Neuronal stem cell (in vitro differentiated cells): ENCODE results near the gene TTC16.

Experiments used
- DNase-seq: peaks from one replicate; pipeline ENCODE4 v3.0.0-alpha.2; 2013; ENCODE audit warnings: low spot score
- H2AFZ ChIP-seq: one replicate; pipeline ENCODE4 v1.6.1; 2013; ENCODE audit warnings: mild to moderate bottlenecking, low read length, inconsistent platforms
- H2AK5ac ChIP-seq: 2 replicates; pipeline ENCODE4 v1.6.1; 2013; ENCODE audit warnings: low read depth, mild to moderate bottlenecking, inconsistent platforms, low read length, moderate library complexity, mixed read lengths
- H2BK120ac ChIP-seq: 2 replicates; pipeline ENCODE4 v1.6.1; 2013; ENCODE audit warnings: low read depth, mild to moderate bottlenecking, inconsistent platforms, low read length, moderate library complexity, mixed read lengths
- H2BK12ac ChIP-seq: one replicate; pipeline ENCODE4 v1.6.1; 2013; ENCODE audit warnings: low read length, inconsistent platforms
- H2BK15ac ChIP-seq: 2 replicates; pipeline ENCODE4 v1.6.1; 2013; ENCODE audit warnings: mild to moderate bottlenecking, low read length, inconsistent platforms, mixed read lengths
- H2BK5ac ChIP-seq: one replicate; pipeline ENCODE4 v1.6.1; 2013; ENCODE audit warnings: inconsistent platforms, mild to moderate bottlenecking, low read length, moderate library complexity
- H3K14ac ChIP-seq: one replicate; pipeline ENCODE4 v1.6.1; 2013; ENCODE audit warnings: low read length, inconsistent platforms
- H3K18ac ChIP-seq: 2 replicates; pipeline ENCODE4 v1.6.1; 2013; ENCODE audit warnings: low read length, inconsistent platforms
- H3K23ac ChIP-seq: 2 replicates; pipeline ENCODE4 v1.6.1; 2013; ENCODE audit warnings: low read depth, mild to moderate bottlenecking, mixed read lengths, low read length, inconsistent platforms; ENCODE audit not compliant: poor library complexity
- H3K27ac ChIP-seq: replicated peaks from 3 replicates; pipeline ENCODE4 v1.5.1; 2013; ENCODE audit warnings: low read length, inconsistent platforms
- H3K27me3 ChIP-seq, 3 experiments: 2 replicates each; pipeline ENCODE4 v1.6.1; 2013; ENCODE audit warnings: low read length in 3 of 3, mild to moderate bottlenecking in 2 of 3, inconsistent platforms in 1 of 3, low read depth in 1 of 3, mixed read lengths in 1 of 3, moderate library complexity in 1 of 3; ENCODE audit not compliant: control insufficient read depth in 3 of 3, insufficient read depth in 3 of 3
- H3K36me3 ChIP-seq, 2 donors: replicated peaks in 1 of 2; 2 replicates each; pipeline ENCODE4 v1.6.1; 2013; ENCODE audit warnings: low read length in 2 of 2; ENCODE audit not compliant: control insufficient read depth in 2 of 2, insufficient read depth in 2 of 2
- H3K4ac ChIP-seq: 2 replicates; pipeline ENCODE4 v1.6.1; 2013; ENCODE audit warnings: inconsistent platforms, mild to moderate bottlenecking, low read length, moderate library complexity
- H3K4me1 ChIP-seq, 2 donors: 1 replicate in 1 of 2; 2 replicates in 1 of 2; pipeline ENCODE4 v1.6.1; 2013; ENCODE audit warnings: low read length in 2 of 2, low read depth in 1 of 2; ENCODE audit not compliant: control insufficient read depth in 2 of 2, insufficient read depth in 1 of 2
- H3K4me2 ChIP-seq: one replicate; pipeline ENCODE4 v1.6.1; 2013; ENCODE audit warnings: mild to moderate bottlenecking, low read length, inconsistent platforms; ENCODE audit not compliant: insufficient read depth, poor library complexity, severe bottlenecking
- H3K4me3 ChIP-seq, 2 donors: 2 replicates each; pipeline ENCODE4 v1.5.1; 2013; ENCODE audit warnings: low read length in 2 of 2, mild to moderate bottlenecking in 2 of 2, inconsistent platforms in 1 of 2, moderate library complexity in 1 of 2
- H3K79me1 ChIP-seq: one replicate; pipeline ENCODE4 v1.6.1; 2013; ENCODE audit warnings: low read depth, mild to moderate bottlenecking, inconsistent platforms, low read length, moderate library complexity
- H3K9ac ChIP-seq: one replicate; pipeline ENCODE4 v1.6.1; 2013; ENCODE audit warnings: mild to moderate bottlenecking, low read depth, low read length, inconsistent platforms; ENCODE audit not compliant: poor library complexity
- H3K9me3 ChIP-seq, 2 donors: replicated peaks in 1 of 2; 2 replicates each; pipeline versions ENCODE3 to v1.6.1; 2013; ENCODE audit warnings: low read length in 2 of 2, mild to moderate bottlenecking in 2 of 2, inconsistent platforms in 1 of 2, low read depth in 1 of 2, mixed read lengths in 1 of 2, moderate library complexity in 1 of 2; ENCODE audit not compliant: control insufficient read depth in 2 of 2, insufficient read depth in 1 of 2
- H4K8ac ChIP-seq: one replicate; pipeline ENCODE4 v1.6.1; 2013; ENCODE audit warnings: low read depth, mild to moderate bottlenecking, inconsistent platforms, low read length, moderate library complexity
- H4K91ac ChIP-seq: one replicate; pipeline ENCODE4 v1.6.1; 2013; ENCODE audit warnings: low read length, low read depth, mild to moderate bottlenecking, inconsistent platforms; ENCODE audit not compliant: poor library complexity
- WGBS, 2 donors: extraction: QIAGEN DNeasy Blood & Tissue Kit; methylation state at CpG; one replicate each; pipeline ENCODE4 v1.1.7; 2013; ENCODE audit warnings: missing lambda C conversion rate in 2 of 2, mixed read lengths in 1 of 2; ENCODE audit not compliant: insufficient read length in 2 of 2, insufficient replicate concordance in 1 of 2; ENCODE audit errors: extremely low coverage in 2 of 2; 5-methylcytosine and 5-hydroxymethylcytosine counted together

Gene TTC16

GRCh38 chr9:127676638-127677037 is 39.2 kb upstream of the TTC16 start:
- no peak overlapping the region for H4K91ac ChIP-seq
- H3K4me3 ChIP-seq: no peak overlapping the region
- no peak overlapping the region for H4K8ac ChIP-seq
- H2AK5ac ChIP-seq: no peak overlapping the region
- DNase-seq: no peak
- no peaks in the 10 kb centered on the region for H3K4me1 ChIP-seq
- no peak overlapping the region for H2BK15ac ChIP-seq
- no peak overlapping the region for H2AFZ ChIP-seq
- no peak overlapping the region for H3K4ac ChIP-seq
- no peak overlapping the region for H3K14ac ChIP-seq
- H2BK5ac ChIP-seq: no peak overlapping the region
- H3K36me3 ChIP-seq: peaks cover 33 to 85% of the 10 kb centered on the region in 2 donors
- H3K23ac ChIP-seq: no peak overlapping the region
- no peaks in the 10 kb centered on the region for H3K9me3 ChIP-seq
- H2BK120ac ChIP-seq: no peak overlapping the region
- WGBS, 2 donors: no CpG with 5 or more reads among the region's 12 CpGs
- no peak overlapping the region for H2BK12ac ChIP-seq
- H3K9ac ChIP-seq: no peak overlapping the region
- no peak overlapping the region for H3K27ac ChIP-seq
- H3K27me3 ChIP-seq: no peaks in the 10 kb centered on the region
- no peak overlapping the region for H3K18ac ChIP-seq
- no peaks in the 10 kb centered on the region for H3K79me1 ChIP-seq
- H3K4me2 ChIP-seq: no peak overlapping the region

- Histone ChIP-seq H3K9ac (no peak overlapping the region), H3K18ac (no peak overlapping the region), H3K23ac (no peak overlapping the region), H3K4me3 (no peak overlapping the region), H3K4me1 (no peaks in the 10 kb centered on the region), H4K8ac (no peak overlapping the region), H3K27me3 (no peaks in the 10 kb centered on the region), H2BK5ac (no peak overlapping the region), H3K14ac (no peak overlapping the region), H3K4ac (no peak overlapping the region), H3K9me3 (no peaks in the 10 kb centered on the region), H2AK5ac (no peak overlapping the region), H3K27ac (no peak overlapping the region), H2BK15ac (no peak overlapping the region), H2AFZ (no peak overlapping the region), H3K36me3 (peaks cover 45 to 89% of the 10 kb centered on the region in 2 donors), H3K79me1 (peaks cover 2% of the 10 kb centered on the region), H2BK120ac (no peak overlapping the region), H3K4me2 (no peak overlapping the region), H4K91ac (no peak overlapping the region), H2BK12ac (no peak overlapping the region)
- no CpG with 5 or more reads among the region's 2 CpGs for WGBS, 2 donors
- DNase-seq: no peak
Measured at GRCh38 chr9:127679506-127679905, 36.4 kb upstream of the TTC16 start.

- Histone ChIP-seq H3K36me3 (peaks cover 45 to 84% of the 10 kb centered on the region in 2 donors), H2BK5ac (no peak overlapping the region), H2BK15ac (no peak overlapping the region)
Measured at GRCh38 chr9:127680226-127680625, 35.7 kb upstream of the TTC16 start.

GRCh38 chr9:127680846-127681245 is 35.0 kb upstream of the TTC16 start:
- Histone ChIP-seq H2BK120ac (no peak overlapping the region), H2AK5ac (no peak overlapping the region), H2AFZ (no peak overlapping the region), H3K79me1 (peaks cover 2% of the 10 kb centered on the region), H3K9me3 (no peaks in the 10 kb centered on the region), H3K4me2 (no peak overlapping the region), H3K4me1 (no peaks in the 10 kb centered on the region), H3K4ac (no peak overlapping the region), H3K23ac (no peak overlapping the region), H4K8ac (no peak overlapping the region), H3K36me3 (peaks cover 45 to 78% of the 10 kb centered on the region in 2 donors), H3K4me3 (no peak overlapping the region), H2BK12ac (no peak overlapping the region), H4K91ac (no peak overlapping the region), H2BK5ac (no peak overlapping the region), H3K14ac (no peak overlapping the region), H3K27ac (no peak overlapping the region), H3K9ac (no peak overlapping the region), H3K18ac (no peak overlapping the region), H2BK15ac (no peak overlapping the region), H3K27me3 (no peaks in the 10 kb centered on the region)
- no CpG with 5 or more reads among the region's 9 CpGs for WGBS, 2 donors
- no peak for DNase-seq

More at GRCh38 chr9:127680226-127680625, 35.7 kb upstream of the TTC16 start:
- no peak overlapping the region for H2BK120ac ChIP-seq
- no peak overlapping the region for H3K4me3 ChIP-seq
- H4K91ac ChIP-seq: no peak overlapping the region
- no peak overlapping the region for H2AFZ ChIP-seq
- no peak overlapping the region for H3K9ac ChIP-seq
- H3K18ac ChIP-seq: no peak overlapping the region
- H3K4me1 ChIP-seq: no peaks in the 10 kb centered on the region
- no peak overlapping the region for H3K4ac ChIP-seq
- H3K27me3 ChIP-seq: no peaks in the 10 kb centered on the region
- H2BK12ac ChIP-seq: no peak overlapping the region
- DNase-seq: no peak
- H3K14ac ChIP-seq: no peak overlapping the region
- H3K23ac ChIP-seq: no peak overlapping the region
- no peak overlapping the region for H2AK5ac ChIP-seq
- H3K79me1 ChIP-seq: peaks cover 2% of the 10 kb centered on the region
- H3K27ac ChIP-seq: no peak overlapping the region
- H4K8ac ChIP-seq: no peak overlapping the region
- no CpG with 5 or more reads among the region's 11 CpGs for WGBS, 2 donors
- no peak overlapping the region for H3K4me2 ChIP-seq
- H3K9me3 ChIP-seq: no peaks in the 10 kb centered on the region
